Neural cell (in vitro differentiated cells): ENCODE measurements around the gene PLXDC2. TPM values are rescaled to one million over a fixed set of nuclear protein-coding genes. Genes with fewer than 3 reads are reported as not detected.

ENCODE experiments used
- H2AFZ ChIP-seq: fragments of 200-600, 300-800 bp; sonication (generic), shearing (Covaris generic); 2 replicates; pipeline ENCODE4 v1.6.0; 2014; ENCODE audit warnings: low read depth, mild to moderate bottlenecking, antibody characterized with exemption, low read length, moderate library complexity
- H3F3A ChIP-seq: fragments of 200-600 bp; shearing (Covaris generic); 2 replicates; pipeline ENCODE4 v1.6.1; 2016; ENCODE audit warnings: mild to moderate bottlenecking, moderate library complexity, mixed read lengths, antibody characterized with exemption, low read length; ENCODE audit not compliant: insufficient read depth, poor library complexity, severe bottlenecking
- H3K27ac ChIP-seq: fragments of 200-600, 300-800 bp; sonication (generic), shearing (Covaris generic); 2 replicates; pipeline ENCODE4 v1.5.1; 2014; ENCODE audit warnings: mild to moderate bottlenecking, low read length, moderate library complexity
- H3K27me3 ChIP-seq: fragments of 300-800, 200-600 bp; sonication (generic), shearing (Covaris generic); 2 replicates; pipeline ENCODE4 v1.6.0; 2014; ENCODE audit warnings: mild to moderate bottlenecking, low read depth, low read length, moderate library complexity; ENCODE audit not compliant: insufficient read depth
- H3K36me3 ChIP-seq: fragments of 300-800, 200-600 bp; sonication (generic), shearing (Covaris generic); 2 replicates; pipeline ENCODE4 v1.5.1; 2014; ENCODE audit warnings: mild to moderate bottlenecking, antibody characterized with exemption, low read length, moderate library complexity; ENCODE audit not compliant: insufficient read depth
- H3K4me2 ChIP-seq: fragments of 300-800, 200-600 bp; sonication (generic), shearing (Covaris generic); 2 replicates; pipeline ENCODE4 v1.6.0; 2014; ENCODE audit warnings: mild to moderate bottlenecking, low read length
- H3K4me3 ChIP-seq: fragments of 300-800, 200-600 bp; sonication (generic), shearing (Covaris generic); 2 replicates; pipeline ENCODE4 v1.5.1; 2014; ENCODE audit warnings: mild to moderate bottlenecking, low read length, moderate library complexity
- H3K79me2 ChIP-seq: fragments of 200-600 bp; shearing (Covaris generic); replicated peaks from 2 replicates; pipeline ENCODE4 v1.6.0; 2014; ENCODE audit warnings: mild to moderate bottlenecking, low read length, moderate library complexity; ENCODE audit not compliant: insufficient read depth
- H3K9ac ChIP-seq: fragments of 300-800, 200-600 bp; sonication (generic), shearing (Covaris generic); 2 replicates; pipeline ENCODE4 v1.6.1; 2016; ENCODE audit warnings: mild to moderate bottlenecking, low read length, mixed read lengths
- H3K9me2 ChIP-seq: fragments of 200-600 bp; shearing (Covaris generic); 2 replicates; pipeline ENCODE4 v1.6.1; 2016; ENCODE audit warnings: mild to moderate bottlenecking, low read length, mixed read lengths; ENCODE audit not compliant: insufficient read depth
- H3K9me3 ChIP-seq: fragments of 200-600, 300-800 bp; sonication (generic), shearing (Covaris generic); 2 replicates; pipeline ENCODE4 v1.6.1; 2016; ENCODE audit warnings: mild to moderate bottlenecking, mixed run types, low read length, moderate library complexity, mixed read lengths
- H4K20me1 ChIP-seq: fragments of 200-600 bp; shearing (Covaris generic); 2 replicates; pipeline ENCODE4 v1.6.1; 2016; ENCODE audit warnings: mild to moderate bottlenecking, mixed run types; ENCODE audit not compliant: insufficient read depth
- CTCF ChIP-seq: fragments of 450-650 bp; IDR thresholded peaks from 2 replicates; pipeline ENCODE4 v1.5.1; 2014; ENCODE audit warnings: antibody characterized with exemption, mild to moderate bottlenecking, moderate library complexity; ENCODE audit not compliant: poor library complexity, severe bottlenecking
- EP300 ChIP-seq: fragments of 450-650 bp; conservative IDR thresholded peaks from 2 replicates; pipeline ENCODE4 v1.6.1; 2014; ENCODE audit warnings: antibody characterized with exemption, mild to moderate bottlenecking, moderate library complexity; ENCODE audit not compliant: poor library complexity, severe bottlenecking
- EZH2 ChIP-seq: fragments of 200-600, 300-800 bp; shearing (Covaris generic), sonication (generic); IDR thresholded peaks from 2 replicates; pipeline ENCODE4 v1.6.1; 2014; ENCODE audit warnings: antibody characterized with exemption, low read length, borderline replicate concordance, mild to moderate bottlenecking; ENCODE audit not compliant: insufficient read depth, poor library complexity, severe bottlenecking
- MXI1 ChIP-seq: fragments of 450-650 bp; conservative IDR thresholded peaks from 2 replicates; pipeline ENCODE4 v1.6.1; 2014; ENCODE audit warnings: antibody characterized with exemption, mild to moderate bottlenecking; ENCODE audit not compliant: poor library complexity, severe bottlenecking
- POLR2AphosphoS5 ChIP-seq: IDR thresholded peaks from 2 replicates; pipeline ENCODE4 v1.6.1; 2012
- RAD21 ChIP-seq: fragments of 450-650 bp; conservative IDR thresholded peaks from 2 replicates; pipeline ENCODE4 v1.6.1; 2014; ENCODE audit warnings: antibody characterized with exemption, mild to moderate bottlenecking, moderate library complexity
- REST ChIP-seq: IDR thresholded peaks from 2 replicates; pipeline ENCODE4 v1.6.1; 2012; ENCODE audit warnings: borderline replicate concordance
- SMC3 ChIP-seq: fragments of 450-650 bp; conservative IDR thresholded peaks from 2 replicates; pipeline ENCODE4 v1.6.1; 2014; ENCODE audit warnings: antibody characterized with exemption, mild to moderate bottlenecking, moderate library complexity; ENCODE audit not compliant: poor library complexity
- TAF1 ChIP-seq: IDR thresholded peaks from 2 replicates; pipeline ENCODE4 v1.6.1; 2012; ENCODE audit warnings: low read depth
- polyA plus RNA-seq: library from polyadenylated mRNA; depleted of rRNA; stranded (reverse); fragments of >200 nt; gene quantifications from 2 replicates; pipeline ENCODE4 v1.2.3, GENCODE V29; 2014

PLXDC2 gene
- polyA plus RNA-seq, 1 donor from 2014 or later = 2.3 TPM

GRCh38 chr10:19919671-19920070 lies 103.4 kb downstream of the PLXDC2 start:
- Histone ChIP-seq H3K9me3 (no peaks in the 10 kb centered on the region), H3K27ac (no peak overlapping the region)
- TF ChIP-seq MXI1 = no peak
- TF ChIP-seq EZH2 = no peak
- no peak for TF ChIP-seq EP300
- no peak for TF ChIP-seq TAF1
- TF ChIP-seq RAD21 = no peak
- TF ChIP-seq CTCF = no peak
- no peak for TF ChIP-seq REST
- TF ChIP-seq SMC3 = no peak
- TF ChIP-seq POLR2AphosphoS5 = no peak

GRCh38 chr10:19920075-19920726 lies 104.0 kb downstream of the PLXDC2 start:
- Histone ChIP-seq H3K9me2 (no peaks in the 10 kb centered on the region), H3K27me3 (no peaks in the 10 kb centered on the region), H3K36me3 (no peaks in the 10 kb centered on the region), H3F3A (no peaks in the 10 kb centered on the region), H3K4me3 (no peak overlapping the region), H3K9me3 (no peaks in the 10 kb centered on the region), H3K27ac (no peak overlapping the region), H2AFZ (no peak overlapping the region), H3K4me2 (no peak overlapping the region), H4K20me1 (no peaks in the 10 kb centered on the region), H3K9ac (no peak overlapping the region), H3K79me2 (no peaks in the 10 kb centered on the region)
- TF ChIP-seq RAD21 (no peak), EZH2 (no peak), EP300 (no peak), CTCF (no peak), SMC3 (no peak), REST (no peak), MXI1 (no peak), TAF1 (no peak), POLR2AphosphoS5 (no peak)

More at GRCh38 chr10:19919671-19920070, 103.4 kb downstream of the PLXDC2 start:
- H3K79me2 ChIP-seq = no peaks in the 10 kb centered on the region
- no peak overlapping the region for H3K4me2 ChIP-seq
- H3K9ac ChIP-seq = no peak overlapping the region
- no peak overlapping the region for H2AFZ ChIP-seq
- no peak overlapping the region for H3K4me3 ChIP-seq
- no peaks in the 10 kb centered on the region for H3F3A ChIP-seq
- no peaks in the 10 kb centered on the region for H3K36me3 ChIP-seq
- H4K20me1 ChIP-seq = no peaks in the 10 kb centered on the region
- no peaks in the 10 kb centered on the region for H3K9me2 ChIP-seq
- no peaks in the 10 kb centered on the region for H3K27me3 ChIP-seq
